HG03442 (cell line): Measurements from ENCODE around the gene KLHL29.

ENCODE experiments used
- ATAC-seq: cut with Tn5 transposase; IDR thresholded peaks from one replicate; pipeline ENCODE4 v1.9.1; 2021; ENCODE audit warnings: mild to moderate bottlenecking, moderate library complexity; ENCODE audit not compliant: unreplicated experiment

KLHL29 gene

DNA sequence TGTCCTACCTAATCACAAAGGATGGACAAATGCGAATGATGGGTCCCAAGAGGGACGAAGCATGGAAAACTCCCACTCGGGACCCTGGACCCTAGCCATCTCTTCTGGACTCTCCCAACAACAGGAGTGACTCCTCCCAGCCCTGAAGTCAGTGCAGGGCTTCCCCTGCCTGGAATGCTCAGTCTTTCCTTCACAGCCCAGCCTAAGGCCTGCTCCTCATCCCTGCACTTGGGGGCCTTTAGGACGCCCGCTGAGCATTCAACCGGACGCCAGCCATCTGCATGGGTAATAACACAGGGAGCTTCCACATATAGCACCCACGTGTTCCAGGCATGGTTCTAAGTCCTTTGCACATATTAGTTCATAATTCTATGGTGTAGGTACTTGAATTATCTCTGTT, 237.5 kb downstream of the KLHL29 start:
- ATAC-seq, result no peak

GRCh38 chr2:23622966-23623675, 238.1 kb downstream of the KLHL29 start:
- no peak for ATAC-seq

- no peak for ATAC-seq
These were observed 239.4 kb downstream of the KLHL29 start for GRCh38 chr2:23624378-23624777.

DNA sequence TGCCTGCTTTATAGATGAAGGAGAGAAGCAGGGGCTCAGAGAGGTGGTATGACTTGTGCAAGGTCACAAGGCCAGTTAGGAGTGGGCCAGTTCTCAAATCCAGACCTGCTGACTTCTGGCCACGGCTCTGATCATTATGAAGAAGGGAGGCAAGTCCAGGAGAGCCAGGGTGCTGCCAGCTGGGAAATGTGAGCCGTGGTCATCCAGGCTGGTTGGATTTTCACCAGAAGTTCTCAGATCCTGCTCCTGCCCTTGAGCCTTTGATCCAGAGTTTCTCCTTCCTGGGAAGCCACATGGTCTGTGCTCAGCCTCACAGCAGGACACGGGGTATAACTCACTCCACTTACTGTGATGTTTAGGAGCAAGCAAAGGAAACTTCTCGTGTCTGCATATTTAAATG, 239.9 kb downstream of the KLHL29 start:
- ATAC-seq, result no peak

DNA sequence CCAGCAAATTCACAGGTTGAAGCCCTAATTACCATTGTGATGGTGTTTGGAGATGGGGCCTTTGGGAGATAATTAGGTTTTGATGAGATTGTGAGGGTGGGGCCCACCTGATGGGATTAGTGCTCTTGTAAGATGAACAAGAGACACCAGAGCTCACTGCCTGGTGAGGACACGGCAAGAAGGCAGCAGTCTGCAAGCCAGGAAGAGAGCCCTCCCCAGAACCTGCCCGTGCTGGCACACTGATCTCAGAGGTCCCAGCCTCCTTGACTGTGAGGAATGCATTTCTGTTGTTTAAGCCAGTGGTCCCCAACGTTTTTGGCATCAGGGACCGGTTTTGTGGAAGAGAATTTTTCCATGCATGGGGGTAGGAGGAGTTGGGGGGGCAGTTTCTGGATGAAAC, 240.7 kb downstream of the KLHL29 start:
- ATAC-seq, result no peak

GRCh38 chr2:23626701-23627230, 241.8 kb downstream of the KLHL29 start:
- ATAC-seq, result no peak

DNA sequence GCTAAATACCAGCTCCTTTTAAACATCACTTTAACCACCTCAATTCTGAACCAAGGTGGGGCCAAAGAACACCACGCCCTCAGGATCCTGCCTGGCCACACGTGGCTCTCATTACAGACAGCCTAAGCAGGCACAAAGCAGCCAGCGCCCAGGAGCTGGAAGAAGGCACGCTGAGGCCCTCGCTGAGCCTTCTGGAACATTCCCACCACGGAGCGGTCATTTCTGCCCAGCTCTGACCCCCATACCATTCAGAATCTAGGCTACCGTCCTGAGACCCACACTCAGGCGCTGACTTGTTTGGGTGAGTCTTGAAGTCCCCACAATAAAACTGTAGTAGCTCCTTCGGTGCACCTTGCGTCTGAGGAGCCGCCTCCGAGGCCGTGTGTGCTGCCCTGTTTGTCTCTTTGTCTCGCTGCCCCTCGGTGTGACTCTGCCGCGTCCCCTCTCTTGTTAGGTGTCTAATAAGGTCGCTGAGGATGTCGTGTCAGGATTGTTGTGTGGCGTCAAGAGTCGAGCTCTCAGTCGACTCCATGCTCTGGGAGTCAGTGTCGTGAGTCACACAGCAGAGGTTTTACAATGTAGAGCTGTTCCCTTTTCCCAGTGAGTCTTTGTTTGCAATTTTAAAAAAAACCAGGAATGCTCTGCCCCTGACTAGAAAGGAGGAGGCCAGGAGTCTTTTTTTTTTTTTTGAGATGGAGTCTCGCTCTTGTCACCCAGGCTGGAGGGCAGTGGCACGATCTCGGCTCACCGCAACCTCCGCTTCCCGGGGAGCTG, 242.4 kb downstream of the KLHL29 start:
- no peak for ATAC-seq

DNA sequence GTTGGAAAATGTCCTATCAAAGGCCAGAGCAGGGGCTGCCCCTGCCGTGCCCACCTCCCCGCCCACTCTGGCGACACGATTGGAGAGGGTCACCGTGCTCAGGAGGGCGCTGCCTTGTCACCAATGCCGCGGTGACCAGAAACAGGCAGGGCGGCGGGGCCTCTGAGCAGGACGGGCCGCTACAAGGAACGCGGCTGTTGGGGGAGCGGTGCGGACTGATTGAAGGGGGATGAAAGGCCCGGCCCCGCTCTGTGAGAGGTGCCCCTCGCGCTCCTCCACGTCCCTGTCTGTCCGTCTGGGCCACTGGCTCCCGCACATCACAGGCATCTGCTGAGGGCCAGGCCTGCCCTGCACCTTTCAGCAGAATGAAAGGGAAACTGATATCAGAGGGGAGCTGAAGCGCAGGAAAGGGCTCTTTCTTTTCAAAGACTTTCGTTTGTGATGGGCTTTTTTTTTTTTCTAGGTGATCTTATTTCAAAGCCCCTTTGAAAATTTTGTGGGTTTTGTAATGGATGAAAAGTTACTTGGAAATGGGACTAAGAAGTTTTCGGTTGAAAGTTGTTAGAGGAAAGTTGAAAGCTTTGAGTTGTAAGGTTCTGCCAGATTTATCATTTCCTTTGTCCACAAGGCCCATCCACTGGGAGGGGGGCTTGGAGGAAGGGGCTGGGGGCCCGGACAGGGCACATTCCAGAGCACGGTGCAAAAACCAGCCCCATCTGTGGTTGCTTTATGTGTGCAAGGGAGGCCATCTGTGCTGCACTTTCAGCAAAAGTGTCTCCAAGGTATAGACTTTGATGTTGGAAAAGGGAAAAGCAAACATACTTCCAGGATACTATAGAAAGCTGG, 244.2 kb downstream of the KLHL29 start:
- ATAC-seq, result no peak

- no peak for ATAC-seq
These were observed 244.9 kb downstream of the KLHL29 start for GRCh38 chr2:23629772-23630480.

- ATAC-seq, result no peak
These were observed 246.0 kb downstream of the KLHL29 start for GRCh38 chr2:23630961-23631360.

DNA sequence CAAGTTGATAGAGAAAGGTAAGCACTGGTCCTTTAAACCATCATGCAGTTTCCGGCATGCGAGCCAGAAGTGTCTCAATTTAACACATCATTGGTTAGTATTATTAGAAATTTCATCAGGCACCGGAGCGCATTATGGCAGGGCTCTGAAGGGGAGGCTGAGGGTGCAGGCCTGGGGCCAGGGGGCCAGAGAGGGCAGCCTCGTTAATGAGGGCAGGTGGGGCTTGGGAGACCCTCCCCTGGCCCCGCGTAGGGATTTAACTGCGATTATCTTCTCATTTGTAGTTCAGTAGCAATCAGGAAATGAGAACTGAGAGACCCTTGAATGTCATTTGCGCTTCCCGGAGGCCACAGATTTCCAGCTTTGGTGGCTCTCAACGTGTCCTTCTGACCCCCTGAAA, 246.4 kb downstream of the KLHL29 start:
- no peak for ATAC-seq

DNA sequence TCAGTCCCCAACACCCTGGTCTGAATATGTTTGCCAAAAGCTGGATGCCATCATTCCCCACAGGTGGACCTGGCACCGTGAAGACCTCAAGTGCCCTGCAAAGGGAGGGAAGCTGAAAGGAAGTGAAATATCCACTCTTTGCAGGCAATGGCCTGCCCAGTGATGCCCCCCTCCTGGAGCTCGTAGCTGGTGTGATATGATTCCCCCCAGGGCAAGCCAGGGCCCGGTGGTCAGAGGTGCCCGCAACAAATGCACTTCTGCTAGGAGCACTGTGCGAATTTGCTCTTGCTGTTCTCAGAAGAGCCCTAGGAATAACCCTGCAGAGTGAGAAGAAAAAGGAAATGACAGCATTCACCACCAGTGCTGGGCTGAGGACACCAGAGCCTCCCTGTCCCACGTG, 247.4 kb downstream of the KLHL29 start:
- no peak for ATAC-seq

DNA sequence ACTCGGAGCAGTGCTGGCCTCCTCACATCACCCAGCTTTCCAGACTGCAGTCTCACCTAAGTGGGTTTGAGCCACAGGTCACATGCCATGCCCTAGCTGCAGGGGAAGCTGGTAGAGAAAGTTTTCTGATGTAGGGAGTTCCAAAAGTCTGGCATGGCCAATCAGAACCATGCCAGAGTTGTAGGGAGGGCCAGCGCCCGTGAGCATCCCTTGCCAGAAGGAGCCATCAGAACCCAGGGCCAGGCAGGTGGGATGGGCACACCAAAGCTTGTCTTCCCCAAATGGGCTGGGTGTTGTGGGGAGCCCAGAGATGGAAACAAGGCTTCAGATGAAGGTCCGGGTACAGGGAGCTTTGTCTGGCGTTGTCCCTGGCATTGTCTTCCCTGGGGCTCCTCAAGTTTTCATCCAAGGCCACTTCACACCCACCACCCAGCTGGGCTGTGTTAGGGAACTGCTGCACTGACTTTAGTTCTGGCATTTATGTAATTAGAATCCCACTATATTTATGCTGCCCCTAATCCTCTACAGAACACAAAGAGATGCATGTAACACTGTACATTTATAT, 247.9 kb downstream of the KLHL29 start:
- ATAC-seq, result no peak

DNA sequence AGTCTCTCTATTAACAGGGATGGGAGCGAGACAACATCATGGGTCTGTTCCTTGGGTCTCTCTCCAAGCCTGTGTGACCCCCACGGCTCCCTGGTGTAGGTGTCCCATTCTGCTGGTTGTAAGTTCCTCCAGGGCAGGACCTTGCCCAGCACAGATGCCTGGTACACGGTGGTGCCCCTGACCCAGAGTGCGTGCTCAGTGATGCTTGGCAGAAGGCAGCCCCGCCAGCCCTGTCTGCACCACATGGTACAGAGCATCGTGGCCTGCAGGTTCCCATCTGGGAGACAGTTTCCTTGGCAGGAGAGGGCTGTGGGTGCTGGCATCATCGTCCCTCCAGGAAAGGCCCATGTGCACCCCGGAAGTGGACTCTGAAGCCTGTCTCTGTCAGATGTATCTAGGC, 249.0 kb downstream of the KLHL29 start:
- no peak for ATAC-seq

GRCh38 chr2:23635442-23636340, 250.7 kb downstream of the KLHL29 start:
- no peak for ATAC-seq

- ATAC-seq, result no peak
These were observed 251.4 kb downstream of the KLHL29 start for GRCh38 chr2:23636426-23636825.

DNA sequence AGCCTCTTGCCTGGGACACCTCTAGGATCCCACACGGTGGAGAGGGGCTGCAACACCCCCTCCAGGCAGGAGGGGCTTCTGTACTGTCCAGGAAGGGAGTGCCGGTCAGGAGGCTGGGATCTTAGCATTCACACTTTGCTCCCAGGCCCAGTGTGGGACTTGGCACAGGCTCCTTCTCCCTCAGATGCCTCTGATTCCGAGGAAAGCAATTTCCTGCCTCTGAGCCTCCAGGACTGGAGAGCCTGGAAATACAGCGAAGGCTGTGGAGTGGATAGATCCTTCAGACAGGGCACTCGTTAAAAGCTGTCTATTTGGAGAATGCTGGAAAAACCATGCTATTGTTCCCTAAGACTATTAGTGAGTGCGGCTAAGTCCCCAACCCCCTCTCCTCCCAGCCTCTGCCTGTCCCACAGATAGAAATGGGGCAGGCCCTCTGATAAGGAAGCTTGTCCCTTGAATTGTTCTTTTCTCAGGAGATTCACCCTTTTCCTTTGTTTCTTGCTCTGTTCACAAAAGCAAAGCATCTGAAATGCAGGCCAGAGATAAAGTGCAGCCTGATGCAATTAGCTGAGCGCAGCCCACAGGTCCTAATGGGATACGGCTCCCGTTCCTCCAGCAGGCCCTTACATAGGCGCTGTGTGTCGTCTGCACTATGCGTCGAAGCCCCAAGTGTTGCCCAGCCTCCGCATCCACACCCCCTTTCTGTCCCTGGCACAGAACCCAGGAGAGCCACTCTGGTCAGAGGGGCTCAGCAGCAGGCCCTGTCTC, 252.2 kb downstream of the KLHL29 start:
- ATAC-seq, result no peak

GRCh38 chr2:23639406-23639982, 254.5 kb downstream of the KLHL29 start:
- no peak for ATAC-seq
